Measurements from ENCODE around the gene SMURF1.

- no peak for TF ChIP-seq CTCF (IDR thresholded peaks at IDR 0.05; ENCODE audit: low read length)
- no peak for TF ChIP-seq EZH2 (IDR thresholded peaks at IDR 0.05; ENCODE audit: borderline replicate concordance, low read length)
Measured at GRCh38 chr7:99141841-99142726, 1.8 kb downstream of the SMURF1 start.
